ENCODE results near the gene BPHL. TPM values are rescaled to one million over a fixed set of nuclear protein-coding genes. Genes with fewer than 3 reads are reported as not detected.
A peak's percentile ranks its signal among the peaks of the same experiment; 100 is the strongest.
"Not testable (repeated sequence)": the region's sequence is repeated elsewhere in the genome, so short reads cannot be mapped to it uniquely, and the experiment has no call there.

Gene BPHL
- polyA plus RNA-seq, 12 donors: 27.9 to 875 (median 31.9) TPM

DNA sequence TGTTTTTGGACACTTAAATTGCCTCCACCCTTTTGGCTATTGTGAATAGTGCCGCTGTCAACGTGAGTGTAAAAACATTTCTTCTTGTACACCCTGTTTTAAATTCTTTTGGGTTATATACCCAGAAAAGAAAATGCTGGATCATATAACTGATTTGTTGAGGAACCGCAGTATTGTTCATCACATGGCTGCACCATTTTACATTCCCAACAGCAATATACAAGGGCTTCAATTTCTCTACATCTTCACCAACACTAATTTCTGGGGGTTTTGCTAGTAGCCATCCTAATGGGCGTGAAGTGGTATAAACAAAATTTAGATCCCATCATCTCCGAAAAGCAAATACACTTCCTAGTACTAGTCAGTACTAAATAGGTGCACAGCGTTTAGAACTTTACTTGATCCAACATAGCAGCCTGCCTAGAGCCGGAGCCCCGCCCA, 579 bp upstream of the BPHL start:
- DNase-seq: no peak

DNA sequence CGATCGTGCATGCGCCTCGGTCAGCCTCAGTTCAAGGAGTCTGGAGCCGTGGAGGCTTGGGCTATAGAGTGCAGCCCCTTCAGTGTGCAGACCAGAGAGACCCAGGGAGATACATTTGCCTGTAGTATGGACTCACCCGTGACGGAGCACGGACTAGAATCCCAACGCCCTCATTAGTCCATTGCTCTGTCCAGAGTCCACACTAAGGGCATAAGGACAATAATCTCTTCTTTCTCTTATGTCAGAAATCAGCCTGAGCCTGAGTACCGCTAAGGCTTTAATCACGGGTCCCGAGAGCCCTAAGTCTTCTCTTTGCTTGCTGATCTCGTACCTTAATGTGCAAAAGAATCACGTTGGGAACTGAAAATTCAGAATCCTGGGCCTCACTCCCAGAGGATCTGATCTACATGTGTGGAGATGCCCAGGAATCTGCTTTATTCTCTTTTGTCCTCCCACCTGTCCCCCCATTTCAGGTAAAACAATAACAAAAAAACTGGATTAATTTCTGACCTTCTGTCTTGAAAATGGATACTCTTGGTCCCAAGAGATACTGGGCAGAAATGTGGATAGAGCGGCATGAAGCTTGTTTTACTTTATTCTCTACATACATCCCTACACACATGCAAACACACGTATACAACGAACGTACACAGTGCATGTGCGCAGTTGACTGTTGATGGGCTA, 671 bp downstream of the BPHL start:
- peak; percentile 50 for DNase-seq

- DNase-seq: no peak
These were observed 2.2 kb downstream of the BPHL start for GRCh38 chr6:3120765-3121089.

DNA sequence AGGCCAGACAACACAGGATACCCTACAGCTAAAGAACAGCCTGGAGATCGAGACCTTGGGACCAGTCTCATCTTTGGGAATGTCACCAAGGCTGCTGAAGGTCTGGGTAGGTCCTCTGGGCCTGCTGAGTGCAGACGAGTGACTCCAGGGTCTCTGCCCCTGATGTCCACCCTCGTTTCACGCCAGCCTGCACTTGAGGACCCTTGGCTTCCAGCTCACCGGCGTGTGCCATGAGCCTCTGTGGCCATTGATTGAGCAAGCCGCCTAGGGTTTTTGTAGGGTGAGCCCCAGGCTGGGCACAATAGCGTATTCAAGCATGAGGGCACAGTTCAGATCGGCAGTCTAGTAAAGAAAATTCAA, 4.3 kb downstream of the BPHL start:
- DNase-seq: no peak

DNA sequence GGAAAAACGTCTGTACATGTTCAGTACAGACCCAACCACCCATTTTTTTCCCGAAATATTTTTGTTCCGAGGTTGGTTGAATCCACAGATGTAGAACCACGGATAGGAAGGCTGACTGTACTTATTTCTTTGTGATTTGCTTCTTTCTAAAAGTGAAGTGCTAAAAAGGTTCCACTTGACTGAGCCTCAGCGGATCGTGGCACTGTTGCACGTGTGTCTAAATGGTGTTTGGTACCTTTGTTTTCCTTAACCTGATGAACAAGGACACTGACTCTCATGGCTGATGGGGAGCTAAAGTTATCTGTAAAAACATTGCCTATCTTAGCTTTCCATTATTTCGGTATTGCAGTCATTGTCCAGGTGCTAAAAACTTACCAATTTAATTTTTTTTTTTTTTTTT, 6.2 kb downstream of the BPHL start:
- no peak for DNase-seq

GRCh38 chr6:3125815-3126214, 7.3 kb downstream of the BPHL start:
- DNase-seq: no peak

DNA sequence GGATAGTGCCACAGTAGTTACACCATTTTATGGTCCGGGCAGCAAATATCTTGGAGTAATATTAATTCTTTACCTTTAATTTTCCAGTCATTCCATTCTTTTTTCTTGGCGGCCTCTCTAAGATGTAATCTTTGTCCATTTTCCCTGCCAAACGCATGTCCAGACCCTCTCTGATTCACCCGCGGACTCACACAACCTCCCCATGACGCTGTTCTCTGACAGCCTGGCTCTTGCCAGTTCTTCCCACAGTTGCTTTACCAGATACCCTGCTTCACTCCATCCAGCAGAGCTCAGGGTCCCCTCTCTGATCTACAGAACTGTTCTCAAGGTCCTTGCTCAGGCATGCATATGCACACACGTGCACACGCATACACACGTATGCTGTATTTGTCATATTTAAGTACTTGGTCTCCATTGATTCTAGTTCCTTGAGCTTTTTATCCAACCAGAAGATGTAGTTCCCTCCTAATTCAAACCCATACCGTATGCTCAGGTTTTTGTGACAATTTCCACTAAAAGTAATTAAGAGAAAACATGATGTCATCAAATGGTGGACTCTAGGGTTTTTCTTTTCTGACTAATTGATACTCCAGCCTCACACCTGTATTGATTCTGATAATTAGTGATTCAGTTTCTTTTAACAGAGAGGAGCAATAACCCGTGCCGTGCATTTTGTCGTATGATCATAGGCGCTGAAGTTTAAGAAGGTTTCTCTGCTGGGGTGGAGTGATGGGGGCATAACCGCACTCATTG, 10.0 kb downstream of the BPHL start:
- DNase-seq: peak; percentile 41

GRCh38 chr6:3131695-3132094, 13.2 kb downstream of the BPHL start:
- DNase-seq: no peak

- DNase-seq: no peak
These were observed 15.0 kb downstream of the BPHL start for GRCh38 chr6:3133515-3133914.

DNA sequence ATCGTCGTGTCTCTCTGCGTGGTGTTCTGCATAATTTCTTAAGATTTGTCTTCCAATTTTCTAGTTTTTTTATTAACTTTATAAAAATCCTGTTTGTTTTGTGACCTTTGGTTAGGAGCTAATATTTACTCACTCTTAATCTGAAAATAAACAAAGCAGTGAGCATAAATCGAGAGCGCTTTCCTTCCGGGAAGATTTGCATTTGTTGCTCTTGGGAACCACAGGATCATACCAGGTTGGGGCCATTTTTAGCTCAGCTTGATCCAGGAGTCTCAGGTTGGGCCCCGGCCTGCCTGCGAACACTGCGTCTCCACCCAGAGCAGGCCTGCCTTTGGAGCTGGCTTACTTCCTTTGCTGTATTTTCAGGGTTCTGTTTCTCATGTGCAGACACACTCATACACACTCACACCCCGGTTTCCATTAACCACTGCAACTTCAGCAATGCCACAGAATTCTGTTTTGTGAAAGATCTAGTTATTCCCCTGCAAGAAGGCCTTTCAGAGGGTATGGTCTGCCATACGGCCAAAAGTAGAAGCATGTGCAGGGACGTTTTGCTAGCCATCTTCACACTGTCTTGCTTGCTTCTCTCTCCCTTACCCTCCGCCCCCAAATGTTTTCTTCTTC, 17.3 kb downstream of the BPHL start:
- DNase-seq: no peak

- DNase-seq: no peak
These were observed 17.9 kb downstream of the BPHL start for GRCh38 chr6:3136292-3137011.

- DNase-seq: no peak
These were observed 18.7 kb downstream of the BPHL start for GRCh38 chr6:3137057-3137777.

GRCh38 chr6:3137873-3138272, 19.4 kb downstream of the BPHL start:
- DNase-seq: not testable (repeated sequence)

GRCh38 chr6:3138341-3138740, 19.8 kb downstream of the BPHL start:
- DNase-seq: no peak

- peak; percentile 50 for DNase-seq
These were observed 20.8 kb downstream of the BPHL start for GRCh38 chr6:3139090-3139903.

- no peak for DNase-seq
These were observed 21.7 kb downstream of the BPHL start for GRCh38 chr6:3140201-3140600.

GRCh38 chr6:3142536-3142935, 24.0 kb downstream of the BPHL start:
- DNase-seq: no peak

- no peak for DNase-seq
These were observed 24.6 kb downstream of the BPHL start for GRCh38 chr6:3143158-3143557.

DNA sequence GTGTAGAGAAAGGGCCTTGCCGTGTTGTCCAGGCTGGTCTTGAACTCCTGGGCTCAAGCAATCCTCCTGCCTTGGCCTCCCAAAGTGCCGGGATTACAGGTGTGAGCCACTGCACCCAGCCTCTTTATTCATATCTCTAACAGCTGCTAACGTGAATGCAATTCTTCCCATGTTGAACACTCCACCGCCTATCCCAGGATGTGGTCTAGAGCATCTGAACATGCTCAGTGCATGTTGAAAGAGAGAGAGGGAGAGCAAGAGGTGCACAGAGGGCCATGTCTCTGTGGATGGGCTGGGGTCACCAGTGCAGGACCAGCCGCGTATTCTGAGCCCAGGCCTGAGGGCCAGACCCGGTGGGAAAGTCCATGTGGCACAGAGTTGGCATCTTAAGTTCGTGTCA, 26.1 kb downstream of the BPHL start:
- DNase-seq: no peak

GRCh38 chr6:3147914-3148757, 29.6 kb downstream of the BPHL start:
- DNase-seq: no peak
